HepG2 (cell line): ENCODE results near the gene SLC39A2. TPM values are rescaled to one million over a fixed set of nuclear protein-coding genes. Genes with fewer than 3 reads are reported as not detected.

Experiments
- FOXO4 ChIP-seq: sonication (generic); formaldehyde crosslinking; conservative IDR thresholded peaks from 2 replicates; pipeline ENCODE4 v1.8.1; 2023; ENCODE audit warnings: missing genetic modification reagents
- HDAC2 ChIP-seq: sonication (generic); formaldehyde crosslinking; IDR thresholded peaks from 2 replicates; pipeline ENCODE4 v1.4.0; 2020; ENCODE audit warnings: missing genetic modification reagents
- IKZF4 ChIP-seq: sonication (generic); formaldehyde crosslinking; IDR thresholded peaks from 2 replicates; pipeline ENCODE4 v1.5.1; 2020; ENCODE audit warnings: borderline replicate concordance, mild to moderate bottlenecking, low read depth, missing genetic modification reagents; ENCODE audit errors: not compliant biosample characterization
- KDM2A ChIP-seq: sonication (generic); formaldehyde crosslinking; IDR thresholded peaks from 2 replicates; pipeline ENCODE4 v1.4.0; 2020; ENCODE audit warnings: low read depth, missing genetic modification reagents, borderline replicate concordance
- KDM3A ChIP-seq: IDR thresholded peaks from 2 replicates; pipeline ENCODE4 v1.6.1; 2018; ENCODE audit warnings: low read depth, missing compliant biosample characterization
- MYNN ChIP-seq: sonication (generic); formaldehyde crosslinking; IDR thresholded peaks from 2 replicates; pipeline ENCODE4 v1.4.0; 2020; ENCODE audit warnings: mild to moderate bottlenecking, low read depth, missing genetic modification reagents
- NKX3-1 ChIP-seq: sonication (generic); formaldehyde crosslinking; IDR thresholded peaks from 2 replicates; pipeline ENCODE4 v1.5.0; 2020; ENCODE audit warnings: missing genetic modification reagents
- PCBP2 ChIP-seq: fragments of 200-400 bp; formaldehyde crosslinking; optimal IDR thresholded peaks from 2 replicates; pipeline ENCODE3; 2018; ENCODE audit warnings: low read length, low read depth; ENCODE audit not compliant: poor library complexity, severe bottlenecking
- SPEN ChIP-seq: sonication (generic); formaldehyde crosslinking; IDR thresholded peaks from 2 replicates; pipeline ENCODE4 v1.5.1; 2020; ENCODE audit warnings: low read depth, mild to moderate bottlenecking, missing genetic modification reagents
- SSRP1 ChIP-seq: IDR thresholded peaks from 2 replicates; pipeline ENCODE4 v1.6.1; 2016; ENCODE audit warnings: control low read depth
- THAP11 ChIP-seq: IDR thresholded peaks from 2 replicates; pipeline ENCODE4 v1.6.1; 2016; ENCODE audit warnings: missing biosample characterization, missing genetic modification reagents
- ZBTB26 ChIP-seq: IDR thresholded peaks from 2 replicates; pipeline ENCODE4 v1.6.1; 2016; ENCODE audit warnings: missing compliant biosample characterization, missing genetic modification reagents, borderline replicate concordance
- ZNF331 ChIP-seq: sonication (generic); formaldehyde crosslinking; IDR thresholded peaks from 2 replicates; pipeline ENCODE4 v1.4.0; 2020; ENCODE audit warnings: missing genetic modification reagents
- ZNF407 ChIP-seq: sonication (generic); formaldehyde crosslinking; IDR thresholded peaks from one replicate; pipeline ENCODE4 v1.5.1; 2020; ENCODE audit warnings: mild to moderate bottlenecking, missing genetic modification reagents; ENCODE audit errors: not compliant biosample characterization
- ZNF552 ChIP-seq: sonication (generic); formaldehyde crosslinking; IDR thresholded peaks from 2 replicates; pipeline ENCODE4 v1.9.0; 2022; ENCODE audit warnings: missing genetic modification reagents, mild to moderate bottlenecking, borderline replicate concordance
- ZNF558 ChIP-seq: sonication (generic); formaldehyde crosslinking; IDR thresholded peaks from 2 replicates; pipeline ENCODE4 v1.9.0; 2022; ENCODE audit warnings: mild to moderate bottlenecking, missing genetic modification reagents, borderline replicate concordance
- ZNF576 ChIP-seq: sonication (generic); formaldehyde crosslinking; IDR thresholded peaks from 2 replicates; pipeline ENCODE4 v1.4.0; 2020; ENCODE audit warnings: mild to moderate bottlenecking, missing genetic modification reagents
- ZNF772 ChIP-seq: sonication (generic); formaldehyde crosslinking; IDR thresholded peaks from 2 replicates; pipeline ENCODE4 v1.5.0; 2020; ENCODE audit warnings: mild to moderate bottlenecking, missing genetic modification reagents
- polyA plus RNA-seq, 8 experiments: library from polyadenylated mRNA; depleted of rRNA in 3 of 8; stranded (reverse) in 7 of 8; unstranded in 1 of 8; fragments of >200 nt; fragmentation: Illumina TruSeq in 4 of 8; extraction: Trizol in 4 of 8; gene quantifications; 2 replicates each; pipeline versions ENCODE4 v1.2.1 to v1.2.3, GENCODE V29; 2011 to 2016; ENCODE audit warnings: low read depth in 4 of 8, missing spikeins in 1 of 8, mixed read lengths in 1 of 8; ENCODE audit not compliant: insufficient read depth in 1 of 8
- total RNA-seq, 5 experiments: library from RNA; depleted of rRNA; stranded (reverse); fragments of >200 nt; fragmentation: Illumina TruSeq; extraction: Trizol; gene quantifications; 2 replicates each; pipeline ENCODE4 v1.2.3, GENCODE V29; 2016; ENCODE audit warnings: low read depth in 1 of 5

SLC39A2 gene
- total and polyA plus RNA-seq, 2 of the 13 experiments (the other 11 are each of a cell fraction or from before 2014, with no cell fraction given), result 0.08 to 0.11 TPM

GRCh38 chr14:21024585-21025370, 25.7 kb downstream of the SLC39A2 start, which contains the start of gene NDRG2 (continued):
- TF ChIP-seq ZBTB26 (CRISPR knock-in tag) (0 out of 2 replicates have a peak, but pooled peaks have one; percentile 39), ZNF772 (CRISPR knock-in tag) (peak; percentile 91; the same call in 1 of the 2 replicates), ZNF558 (CRISPR knock-in tag) (peak; percentile 24; the same call in 1 of the 2 replicates), ZNF407 (CRISPR knock-in tag) (no peak), ZNF552 (no peak), MYNN (CRISPR knock-in tag) (no peak), KDM3A (CRISPR knock-in tag) (peak; percentile 80; the same call in 1 of the 2 replicates), PCBP2 (no peak), SPEN (CRISPR knock-in tag) (peak; percentile 58; the same call in 1 of the 2 replicates), NKX3-1 (CRISPR knock-in tag) (0 out of 2 replicates have a peak, but pooled peaks have one; percentile 77), ZNF331 (CRISPR knock-in tag) (peak; percentile 64; the same call in 1 of the 2 replicates), KDM2A (peak; percentile 84), ZNF576 (CRISPR knock-in tag) (no peak), IKZF4 (CRISPR knock-in tag) (no peak), HDAC2 (CRISPR knock-in tag) (peak; percentile 61), THAP11 (CRISPR knock-in tag) (peak; percentile 62), FOXO4 (CRISPR knock-in tag) (no peak), SSRP1 (CRISPR knock-in tag) (no peak)
